Measurements from ENCODE around the gene IRF9.

DNA sequence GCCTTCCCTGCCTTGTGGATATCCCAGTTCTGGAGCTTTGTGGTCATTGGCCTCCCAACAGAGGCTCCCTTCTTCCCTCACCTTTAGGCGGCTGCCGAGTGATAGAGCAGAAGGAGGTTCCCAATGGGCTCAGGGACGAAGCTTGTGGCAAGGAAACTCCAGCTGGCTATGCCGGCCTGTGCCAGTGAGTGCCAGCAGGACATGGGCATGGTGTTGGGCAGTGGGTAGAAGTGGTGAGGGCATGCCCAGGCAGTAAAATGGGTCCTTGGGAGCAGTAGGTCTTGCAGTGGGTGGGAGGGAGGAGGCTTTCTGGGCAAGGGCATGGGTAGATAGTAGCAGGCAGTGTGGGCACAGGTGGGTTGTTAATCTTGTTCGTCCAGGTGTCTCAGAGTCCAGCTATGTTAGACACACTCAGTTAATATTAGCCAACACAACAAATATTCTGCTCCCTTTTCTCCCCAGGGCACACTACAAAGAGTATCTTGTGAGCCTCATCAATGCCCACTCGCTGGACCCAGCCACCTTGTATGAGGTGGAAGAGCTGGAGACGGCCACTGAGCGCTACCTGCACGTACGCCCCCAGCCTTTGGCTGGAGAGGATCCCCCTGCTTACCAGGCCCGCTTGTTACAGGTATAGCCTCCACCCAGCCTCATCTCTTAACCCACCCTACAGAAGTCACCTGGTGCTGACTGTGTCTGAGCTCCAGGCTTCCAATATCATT lies 1.1 kb upstream of the IRF9 start:
- TF ChIP-seq EP300 (IDR thresholded peaks at IDR 0.05; ENCODE audit: borderline replicate concordance) (no peak), TAF1 (IDR thresholded peaks at IDR 0.05; ENCODE audit: low read depth) (no peak)
